HCT116 (cell line): Measurements from ENCODE around the gene NEB. TPM values are rescaled to one million over a fixed set of nuclear protein-coding genes. Genes with fewer than 3 reads are reported as not detected.

ENCODE experiments used
- ATAC-seq: fragments of 200-7000 bp; cut with Tn5 transposase; 2 replicates; pipeline ENCODE4 v1.9.1; 2020; ENCODE audit warnings: mild to moderate bottlenecking, moderate library complexity
- BruUV-seq: library from RNA; stranded (reverse); fragments of 400-500 nt; replicated peaks from 2 replicates; lab custom pipeline; 2021; lab: Mats Ljungman, UMichigan
- CTCF ChIA-PET: fragments of 300-600 bp; sonication (Branson Sonifier 250); formaldehyde crosslinking; loops from one replicate; lab custom pipeline; 2021; ENCODE audit warnings: antibody characterized with exemption; lab: Charles Lee
- POLR2A ChIA-PET: fragments of 300-600, 350-600 bp; sonication (Branson Sonifier 250); formaldehyde crosslinking; loops from one replicate; lab custom pipeline; 2021; ENCODE audit warnings: antibody characterized with exemption; lab: Charles Lee
- RAD21 ChIA-PET, 2 experiments: fragments of 300-600 bp; sonication (Branson Sonifier 250); formaldehyde crosslinking; loops; one replicate each; lab custom pipeline; 2023; ENCODE audit warnings: low total read pairs in 2 of 2; ENCODE audit not compliant: uncharacterized antibody in 2 of 2, unreplicated experiment in 2 of 2, low non-redundant PET in 1 of 2; lab: Charles Lee
- DNase-seq: peaks from one replicate; pipeline ENCODE4 v3.0.0-alpha.2; 2010; ENCODE audit warnings: low read depth, low spot score
- H2AFZ ChIP-seq: fragments of 200-600 bp; shearing (Covaris generic), sonication (generic); 2 replicates; pipeline ENCODE4 v1.6.1; 2017; ENCODE audit warnings: low read depth, mixed run types, mixed read lengths, antibody characterized with exemption, low read length; ENCODE audit not compliant: poor library complexity, severe bottlenecking
- H3K27ac ChIP-seq: 2 replicates; pipeline ENCODE4 v1.5.1; 2012; ENCODE audit warnings: low read depth, low read length
- H3K27me3 ChIP-seq: fragments of 200-600 bp; sonication (generic); 2 replicates; pipeline ENCODE4 v1.6.1; 2016; ENCODE audit warnings: mixed run types, low read length, mixed read lengths; ENCODE audit not compliant: insufficient read depth
- H3K36me3 ChIP-seq, 2 experiments: fragments of 200-500 bp in 1 of 2; fragments of 200-600 bp in 1 of 2; sonication (Bioruptor generic) in 1 of 2; sonication (generic) in 1 of 2; 2 replicates each; pipeline versions ENCODE4 v1.5.1 to v1.6.1; 2014 to 2016; ENCODE audit warnings: low read length in 2 of 2, inconsistent platforms in 1 of 2, mixed read lengths in 1 of 2, mixed run types in 1 of 2; ENCODE audit not compliant: insufficient read depth in 2 of 2, control insufficient read depth in 1 of 2
- H3K4me1 ChIP-seq, 2 experiments: fragments of 200-600 bp in 1 of 2; sonication (generic) in 1 of 2; 2 replicates each; pipeline versions ENCODE4 v1.5.1 to v1.6.1; 2012 to 2017; ENCODE audit warnings: low read length in 2 of 2, inconsistent platforms in 1 of 2, mild to moderate bottlenecking in 1 of 2, mixed read lengths in 1 of 2, mixed run types in 1 of 2, moderate library complexity in 1 of 2; ENCODE audit not compliant: insufficient read depth in 2 of 2, control insufficient read depth in 1 of 2
- H3K4me2 ChIP-seq: fragments of 200-600 bp; sonication (generic); 2 replicates; pipeline ENCODE4 v1.6.1; 2017; ENCODE audit warnings: mixed run types, low read length, mixed read lengths
- H3K4me3 ChIP-seq, 2 experiments: fragments of 200-600 bp in 1 of 2; sonication (generic) in 1 of 2; replicated peaks in 1 of 2; 2 replicates each; pipeline ENCODE4 v1.5.1; 2011 to 2016; ENCODE audit warnings: low read length in 2 of 2, control low read depth in 1 of 2, low read depth in 1 of 2, mild to moderate bottlenecking in 1 of 2, mixed read lengths in 1 of 2, mixed run types in 1 of 2
- H3K79me2 ChIP-seq: fragments of 200-600 bp; sonication (generic); 2 replicates; pipeline ENCODE4 v1.6.1; 2017; ENCODE audit warnings: mild to moderate bottlenecking, mixed run types, low read length, moderate library complexity, mixed read lengths; ENCODE audit not compliant: insufficient read depth
- H3K9ac ChIP-seq: fragments of 200-600 bp; sonication (generic); 2 replicates; pipeline ENCODE4 v1.6.1; 2016; ENCODE audit warnings: low read length, mixed read lengths
- H3K9me2 ChIP-seq: fragments of 200-600 bp; sonication (generic), shearing (Covaris generic); 2 replicates; pipeline ENCODE4 v1.6.1; 2017; ENCODE audit warnings: mixed run types, mild to moderate bottlenecking, moderate library complexity; ENCODE audit not compliant: insufficient read depth
- H3K9me3 ChIP-seq, 2 experiments: fragments of 200-500 bp in 1 of 2; fragments of 200-600 bp in 1 of 2; sonication (Bioruptor generic) in 1 of 2; sonication (generic) in 1 of 2; 2 replicates each; pipeline ENCODE4 v1.6.1; 2014 to 2017; ENCODE audit warnings: low read length in 2 of 2, mixed read lengths in 2 of 2, inconsistent platforms in 1 of 2, low read depth in 1 of 2, mild to moderate bottlenecking in 1 of 2, mixed run types in 1 of 2, moderate library complexity in 1 of 2; ENCODE audit not compliant: control insufficient read depth in 1 of 2, insufficient read depth in 1 of 2
- H4K20me1 ChIP-seq: fragments of 200-600 bp; sonication (generic), shearing (Covaris generic); 2 replicates; pipeline ENCODE4 v1.6.1; 2017; ENCODE audit warnings: mixed run types, mild to moderate bottlenecking, moderate library complexity; ENCODE audit not compliant: insufficient read depth
- EZH2phosphoT487 ChIP-seq: fragments of 200-600 bp; IDR thresholded peaks from 2 replicates; pipeline ENCODE4 v1.6.1; 2018; ENCODE audit warnings: antibody characterized with exemption, borderline replicate concordance
- FOSL1 ChIP-seq: IDR thresholded peaks from 2 replicates; pipeline ENCODE4 v1.6.1; 2012; ENCODE audit warnings: low read depth
- POLR2A ChIP-seq: IDR thresholded peaks from 2 replicates; pipeline ENCODE4 v1.7.0; 2011; ENCODE audit warnings: borderline replicate concordance; ENCODE audit not compliant: insufficient read depth, insufficient read length; ENCODE audit errors: extremely low read depth
- POLR2AphosphoS5 ChIP-seq: IDR thresholded peaks from 2 replicates; pipeline ENCODE4 v1.6.1; 2011; ENCODE audit warnings: mild to moderate bottlenecking, low read depth, low read length, moderate library complexity
- TCF7L2 ChIP-seq: IDR thresholded peaks from 2 replicates; pipeline ENCODE4 v1.7.0; 2011; ENCODE audit warnings: borderline replicate concordance, inconsistent platforms; ENCODE audit not compliant: insufficient read depth, insufficient read length; ENCODE audit errors: extremely low read depth
- ZFX ChIP-seq: fragments of 450-650 bp; IDR thresholded peaks from 2 replicates; pipeline ENCODE4 v1.6.1; 2017
- intact Hi-C: fragments of 100-400 bp; cut with micrococcal nuclease; formaldehyde crosslinking; loops from 2 replicates; pipeline ENCODE4 v1.10.0; 2022
- total RNA-seq: library from RNA; stranded (reverse); gene quantifications from one replicate; pipeline ENCODE4 v1.2.1, GENCODE V29; 2021; ENCODE audit not compliant: unreplicated experiment
- TF ChIP-seq, protein P1 (sequence below): IDR thresholded peaks from 2 replicates; pipeline ENCODE4 v1.6.1; 2011; ENCODE audit warnings: mild to moderate bottlenecking, low read length, moderate library complexity; ENCODE audit not compliant: insufficient replicate concordance; ENCODE audit errors: extremely low read depth
- TF ChIP-seq, protein P2 (sequence below), 3 experiments: fragments of 200-600 bp in 1 of 3; sonication (generic) in 1 of 3; IDR thresholded peaks in 2 of 3; conservative IDR thresholded peaks in 1 of 3; 2 replicates each; pipeline ENCODE4 v1.5.1; 2012 to 2017; ENCODE audit warnings: low read depth in 2 of 3, low read length in 2 of 3, antibody characterized with exemption in 1 of 3, borderline replicate concordance in 1 of 3, control low read depth in 1 of 3, mild to moderate bottlenecking in 1 of 3, mixed read lengths in 1 of 3, mixed run types in 1 of 3, moderate library complexity in 1 of 3; ENCODE audit not compliant: insufficient read depth in 1 of 3
- TF ChIP-seq, protein P3 (sequence below): IDR thresholded peaks from 2 replicates; pipeline ENCODE4 v1.6.1; 2012; ENCODE audit warnings: low read depth

NEB gene
- total RNA-seq, 1 experiment from 2014 or later: 0.34 TPM

DNA sequence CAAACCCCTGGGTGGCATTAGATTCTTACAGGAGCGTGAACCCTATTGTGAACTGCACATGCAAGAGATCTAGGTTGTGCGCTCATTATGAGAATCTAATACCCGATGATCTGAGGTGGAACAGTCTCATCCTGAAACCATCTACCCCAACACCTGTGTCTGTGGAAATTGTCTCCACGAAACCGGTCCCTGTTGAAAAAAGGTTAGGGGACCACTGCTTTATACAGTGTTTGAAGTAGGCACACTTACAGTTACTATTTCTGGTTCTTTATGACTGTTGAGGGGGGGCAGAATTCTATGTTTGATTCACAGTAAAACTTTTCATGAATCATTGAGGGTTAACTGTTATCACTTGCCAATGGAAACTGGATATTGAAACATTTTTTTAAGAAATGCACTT lies 252.5 kb downstream of the NEB start:
- Histone ChIP-seq H3K4me2 (no peak overlapping the region), H2AFZ (no peak overlapping the region), H3K4me1 (no peaks in the 10 kb centered on the region), H4K20me1 (peaks cover 13% of the 10 kb centered on the region; the same call in 1 of the 2 replicates), H3K9me2 (no peaks in the 10 kb centered on the region), H3K27me3 (no peaks in the 10 kb centered on the region), H3K27ac (no peak overlapping the region), H3K79me2 (peaks cover 22% of the 10 kb centered on the region), H3K9me3 (no peaks in the 10 kb centered on the region), H3K4me3 (no peak overlapping the region), H3K36me3 (peaks cover 7 to 25% of the 10 kb centered on the region in 2 experiments; a peak in 2 of 4 replicates), H3K9ac (no peak overlapping the region)
- ATAC-seq (no peak), DNase-seq (no peak)
- ChIA-PET RAD21 (no interaction called here), POLR2A (no interaction called here), CTCF (no interaction called here)
- TF ChIP-seq FOSL1 (no peak), ZFX (no peak), TCF7L2 (no peak), POLR2A (no peak), EZH2phosphoT487 (no peak), POLR2AphosphoS5 (no peak)
- TF ChIP-seq, protein P1, sequence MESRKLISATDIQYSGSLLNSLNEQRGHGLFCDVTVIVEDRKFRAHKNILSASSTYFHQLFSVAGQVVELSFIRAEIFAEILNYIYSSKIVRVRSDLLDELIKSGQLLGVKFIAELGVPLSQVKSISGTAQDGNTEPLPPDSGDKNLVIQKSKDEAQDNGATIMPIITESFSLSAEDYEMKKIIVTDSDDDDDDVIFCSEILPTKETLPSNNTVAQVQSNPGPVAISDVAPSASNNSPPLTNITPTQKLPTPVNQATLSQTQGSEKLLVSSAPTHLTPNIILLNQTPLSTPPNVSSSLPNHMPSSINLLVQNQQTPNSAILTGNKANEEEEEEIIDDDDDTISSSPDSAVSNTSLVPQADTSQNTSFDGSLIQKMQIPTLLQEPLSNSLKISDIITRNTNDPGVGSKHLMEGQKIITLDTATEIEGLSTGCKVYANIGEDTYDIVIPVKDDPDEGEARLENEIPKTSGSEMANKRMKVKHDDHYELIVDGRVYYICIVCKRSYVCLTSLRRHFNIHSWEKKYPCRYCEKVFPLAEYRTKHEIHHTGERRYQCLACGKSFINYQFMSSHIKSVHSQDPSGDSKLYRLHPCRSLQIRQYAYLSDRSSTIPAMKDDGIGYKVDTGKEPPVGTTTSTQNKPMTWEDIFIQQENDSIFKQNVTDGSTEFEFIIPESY: no peak
- TF ChIP-seq, protein P2, sequence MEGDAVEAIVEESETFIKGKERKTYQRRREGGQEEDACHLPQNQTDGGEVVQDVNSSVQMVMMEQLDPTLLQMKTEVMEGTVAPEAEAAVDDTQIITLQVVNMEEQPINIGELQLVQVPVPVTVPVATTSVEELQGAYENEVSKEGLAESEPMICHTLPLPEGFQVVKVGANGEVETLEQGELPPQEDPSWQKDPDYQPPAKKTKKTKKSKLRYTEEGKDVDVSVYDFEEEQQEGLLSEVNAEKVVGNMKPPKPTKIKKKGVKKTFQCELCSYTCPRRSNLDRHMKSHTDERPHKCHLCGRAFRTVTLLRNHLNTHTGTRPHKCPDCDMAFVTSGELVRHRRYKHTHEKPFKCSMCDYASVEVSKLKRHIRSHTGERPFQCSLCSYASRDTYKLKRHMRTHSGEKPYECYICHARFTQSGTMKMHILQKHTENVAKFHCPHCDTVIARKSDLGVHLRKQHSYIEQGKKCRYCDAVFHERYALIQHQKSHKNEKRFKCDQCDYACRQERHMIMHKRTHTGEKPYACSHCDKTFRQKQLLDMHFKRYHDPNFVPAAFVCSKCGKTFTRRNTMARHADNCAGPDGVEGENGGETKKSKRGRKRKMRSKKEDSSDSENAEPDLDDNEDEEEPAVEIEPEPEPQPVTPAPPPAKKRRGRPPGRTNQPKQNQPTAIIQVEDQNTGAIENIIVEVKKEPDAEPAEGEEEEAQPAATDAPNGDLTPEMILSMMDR (IDR thresholded peaks at IDR 0.05 in 2 of 3, conservative IDR thresholded peaks at IDR 0.05 in 1 of 3; ENCODE audit: borderline replicate concordance in 1 of 3, insufficient read depth in 1 of 3, low read depth in 2 of 3, low read length in 2 of 3): no peak
- TF ChIP-seq, protein P3, sequence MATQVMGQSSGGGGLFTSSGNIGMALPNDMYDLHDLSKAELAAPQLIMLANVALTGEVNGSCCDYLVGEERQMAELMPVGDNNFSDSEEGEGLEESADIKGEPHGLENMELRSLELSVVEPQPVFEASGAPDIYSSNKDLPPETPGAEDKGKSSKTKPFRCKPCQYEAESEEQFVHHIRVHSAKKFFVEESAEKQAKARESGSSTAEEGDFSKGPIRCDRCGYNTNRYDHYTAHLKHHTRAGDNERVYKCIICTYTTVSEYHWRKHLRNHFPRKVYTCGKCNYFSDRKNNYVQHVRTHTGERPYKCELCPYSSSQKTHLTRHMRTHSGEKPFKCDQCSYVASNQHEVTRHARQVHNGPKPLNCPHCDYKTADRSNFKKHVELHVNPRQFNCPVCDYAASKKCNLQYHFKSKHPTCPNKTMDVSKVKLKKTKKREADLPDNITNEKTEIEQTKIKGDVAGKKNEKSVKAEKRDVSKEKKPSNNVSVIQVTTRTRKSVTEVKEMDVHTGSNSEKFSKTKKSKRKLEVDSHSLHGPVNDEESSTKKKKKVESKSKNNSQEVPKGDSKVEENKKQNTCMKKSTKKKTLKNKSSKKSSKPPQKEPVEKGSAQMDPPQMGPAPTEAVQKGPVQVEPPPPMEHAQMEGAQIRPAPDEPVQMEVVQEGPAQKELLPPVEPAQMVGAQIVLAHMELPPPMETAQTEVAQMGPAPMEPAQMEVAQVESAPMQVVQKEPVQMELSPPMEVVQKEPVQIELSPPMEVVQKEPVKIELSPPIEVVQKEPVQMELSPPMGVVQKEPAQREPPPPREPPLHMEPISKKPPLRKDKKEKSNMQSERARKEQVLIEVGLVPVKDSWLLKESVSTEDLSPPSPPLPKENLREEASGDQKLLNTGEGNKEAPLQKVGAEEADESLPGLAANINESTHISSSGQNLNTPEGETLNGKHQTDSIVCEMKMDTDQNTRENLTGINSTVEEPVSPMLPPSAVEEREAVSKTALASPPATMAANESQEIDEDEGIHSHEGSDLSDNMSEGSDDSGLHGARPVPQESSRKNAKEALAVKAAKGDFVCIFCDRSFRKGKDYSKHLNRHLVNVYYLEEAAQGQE: no peak
- BruUV-seq: no TSS peak
- intact Hi-C loops: no loop called here
